NCI-H1436 (cell line): ENCODE results near the gene GRIFIN.
A peak's percentile ranks its signal among the peaks of the same experiment; 100 is the strongest.
"Not testable (repeated sequence)": the region's sequence is repeated elsewhere in the genome, so short reads cannot be mapped to it uniquely, and the experiment has no call there.

Source experiments
- DNase-seq: peaks from one replicate; lab custom pipeline; 2025; lab: John Stamatoyannopoulos, UW

GRIFIN gene

DNA sequence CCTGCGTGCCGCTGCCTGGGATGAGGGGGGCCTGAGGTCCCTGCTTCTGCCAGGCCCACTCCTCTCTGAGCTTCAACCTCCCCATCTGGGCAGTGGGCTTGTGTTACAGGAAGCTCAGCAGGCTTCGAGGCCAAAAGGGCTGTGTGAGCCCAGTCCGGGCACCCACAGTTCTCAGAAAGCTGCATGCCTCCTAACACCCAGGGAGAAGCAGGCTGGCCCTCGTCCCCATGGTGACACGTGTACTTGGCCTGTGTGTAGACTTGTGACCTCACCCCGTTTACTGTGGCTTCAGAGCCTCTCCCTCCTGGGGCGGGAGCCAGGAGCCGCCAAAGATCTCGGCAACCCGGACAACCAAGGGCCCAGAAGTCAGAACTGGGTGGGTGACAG is 2.2 kb upstream of the GRIFIN start:
- DNase-seq = no peak

DNA sequence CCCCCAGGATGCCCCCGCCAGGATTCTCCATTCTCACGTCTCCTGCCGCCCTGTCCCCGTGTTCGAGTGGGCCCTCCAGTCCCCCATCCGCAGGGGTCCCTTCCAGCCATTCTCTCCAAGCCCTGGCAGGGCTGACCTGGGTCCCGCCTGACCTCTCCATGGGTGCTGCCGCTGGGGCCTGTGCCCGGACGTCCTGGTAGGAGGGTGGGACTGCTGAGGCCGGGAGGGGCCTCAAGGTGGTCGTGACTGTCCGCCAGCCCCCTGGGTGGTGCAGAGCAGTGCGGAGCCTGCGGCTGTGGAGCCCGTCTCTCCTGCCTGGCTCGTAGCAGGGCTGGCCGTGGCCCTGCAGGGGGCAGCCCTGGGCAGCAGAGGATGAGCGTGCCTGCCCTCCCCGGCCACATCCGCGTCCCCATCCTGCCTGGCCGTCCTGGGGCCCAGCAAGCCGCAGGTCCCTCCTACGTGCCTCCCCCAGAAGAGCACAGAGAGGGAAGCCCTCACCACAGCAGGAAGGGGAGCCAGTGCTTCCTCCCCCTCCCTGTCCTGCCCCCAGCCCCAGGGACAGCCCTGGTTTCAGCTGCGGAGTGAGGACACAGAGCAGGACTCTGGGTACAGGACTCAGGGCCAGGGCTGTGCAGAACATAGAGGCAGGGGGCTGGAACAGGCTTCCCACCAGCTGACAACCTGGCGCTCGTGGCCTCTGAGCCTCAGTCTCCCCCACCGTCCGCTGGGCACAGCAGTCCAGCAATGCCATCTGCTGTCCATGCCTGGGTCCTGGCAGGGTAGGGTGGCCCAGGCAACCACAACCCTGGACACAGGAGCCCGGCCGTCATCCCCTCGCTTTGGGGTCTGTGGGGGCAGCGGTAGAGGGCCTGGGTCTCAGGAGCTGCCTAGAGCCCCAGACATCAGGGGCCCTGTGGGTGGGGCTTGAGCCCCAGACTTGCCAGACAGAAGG is 1.5 kb upstream of the GRIFIN start:
- DNase-seq = peak; percentile 21

- DNase-seq = no peak
These were observed 713 bp upstream of the GRIFIN start for GRCh38 chr7:2476776-2477446.

- no peak for DNase-seq
These were observed 551 bp downstream of the GRIFIN start for GRCh38 chr7:2475678-2476015.

DNA sequence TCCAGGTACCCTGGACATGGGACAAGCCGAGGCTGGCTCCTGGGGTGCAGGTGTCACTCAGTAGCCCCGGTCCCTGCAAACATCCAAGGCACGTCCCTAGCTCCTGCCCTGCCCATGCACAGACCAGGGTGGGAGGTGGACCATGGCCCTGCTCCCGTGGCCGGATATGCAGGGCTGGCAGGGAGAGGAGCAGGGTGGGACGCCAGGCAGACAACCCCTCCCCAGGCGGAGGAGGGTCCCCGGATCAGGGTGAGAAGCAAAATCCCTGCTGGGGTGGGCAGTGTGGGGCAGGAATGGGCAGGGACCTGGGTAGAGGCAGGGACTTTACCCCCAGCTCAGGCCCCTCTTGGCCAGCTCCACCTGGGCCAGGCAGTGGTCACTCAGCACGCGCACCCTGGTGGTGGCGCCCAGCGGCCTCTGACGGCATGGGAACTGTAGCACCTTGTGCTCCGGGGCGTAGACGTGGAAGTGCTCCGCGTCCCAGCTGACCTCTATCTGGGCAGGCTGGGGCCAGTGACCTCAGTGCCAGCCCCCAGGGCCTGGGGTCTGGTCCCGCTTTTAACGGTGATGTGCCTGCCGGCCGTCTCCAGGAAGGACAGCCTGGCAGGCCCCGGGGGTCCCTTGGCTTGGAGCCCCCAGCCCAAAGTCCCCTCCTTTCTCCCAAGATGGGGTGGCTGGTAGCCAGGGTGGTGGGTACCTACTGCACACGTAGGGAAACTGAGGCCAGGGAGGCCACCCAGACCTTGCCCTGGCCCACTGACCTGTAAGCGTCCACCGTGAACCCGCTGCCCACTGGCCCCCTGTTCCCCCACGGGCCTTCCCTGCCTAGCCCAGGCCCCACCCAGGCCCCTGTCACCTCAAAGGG is 1.2 kb downstream of the GRIFIN start:
- no peak for DNase-seq

- no peak for DNase-seq
These were observed 2.0 kb downstream of the GRIFIN start for GRCh38 chr7:2474224-2474623.

- no peak for DNase-seq
These were observed 2.6 kb downstream of the GRIFIN start for GRCh38 chr7:2473496-2474180.

DNA sequence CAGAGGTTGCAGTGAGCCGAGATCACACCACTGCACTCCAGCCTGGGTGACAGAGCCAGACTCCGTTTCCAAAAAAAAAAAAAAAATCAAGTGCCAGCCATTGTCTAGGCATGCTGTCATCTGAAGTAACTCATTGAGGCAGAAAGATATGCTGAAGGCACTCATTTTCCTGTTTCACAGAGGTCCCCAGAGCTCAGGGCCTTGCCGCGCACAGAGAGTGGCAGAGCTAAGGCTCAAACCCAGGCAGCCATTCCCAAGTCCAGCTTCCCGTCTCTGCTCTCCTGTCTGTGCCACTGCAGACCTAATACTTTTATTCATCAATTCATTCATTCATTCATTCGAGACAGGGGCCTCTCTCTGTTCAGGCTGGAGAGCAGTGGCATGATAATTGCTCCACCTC is 3.5 kb downstream of the GRIFIN start:
- DNase-seq = no peak

- DNase-seq = no peak
These were observed 4.8 kb downstream of the GRIFIN start for GRCh38 chr7:2471396-2471795.

DNA sequence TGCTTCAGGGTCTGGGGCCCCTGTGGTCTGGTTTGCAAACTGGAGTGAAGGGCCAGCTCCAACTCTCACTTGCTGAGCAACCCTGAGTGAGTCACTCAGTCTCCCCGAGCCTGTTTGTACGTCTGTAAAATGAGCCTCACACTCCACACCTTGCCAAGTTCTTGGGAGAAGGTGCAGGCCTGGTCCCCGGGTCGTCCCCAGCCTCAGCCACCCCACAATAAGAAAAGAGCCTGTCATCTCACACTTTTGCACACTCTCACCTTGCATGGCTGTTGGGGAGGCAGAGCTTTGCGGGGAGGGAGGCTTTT is 5.2 kb downstream of the GRIFIN start:
- DNase-seq = no peak

GRCh38 chr7:2470204-2471021 is 5.8 kb downstream of the GRIFIN start:
- no peak for DNase-seq

- not testable (repeated sequence) for DNase-seq
These were observed 6.6 kb downstream of the GRIFIN start for GRCh38 chr7:2469460-2470203.

DNA sequence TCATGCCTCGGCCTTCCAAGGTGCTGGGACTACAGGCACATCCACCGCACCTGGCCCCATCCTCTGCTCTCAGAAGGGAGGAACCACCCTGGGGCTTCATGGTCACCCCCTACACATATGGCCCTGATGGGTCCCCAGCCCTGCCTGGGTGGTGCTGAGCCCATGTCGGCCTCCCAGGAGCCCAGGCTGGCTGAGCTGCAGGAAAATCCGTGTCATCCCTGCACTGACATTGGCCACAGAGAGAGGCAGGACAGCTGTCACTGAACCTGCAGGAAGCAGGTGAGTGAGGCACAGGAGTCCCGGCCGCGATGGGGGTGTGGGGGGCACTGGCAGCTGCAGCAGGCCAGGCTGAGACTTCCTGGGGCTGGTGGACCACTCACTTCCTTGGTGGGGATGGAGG is 8.0 kb downstream of the GRIFIN start:
- no peak for DNase-seq

- no peak for DNase-seq
These were observed 9.5 kb downstream of the GRIFIN start for GRCh38 chr7:2466675-2467074.

- no peak for DNase-seq
These were observed 10.3 kb downstream of the GRIFIN start for GRCh38 chr7:2465928-2466327.

GRCh38 chr7:2462731-2463130 is 13.5 kb downstream of the GRIFIN start:
- no peak for DNase-seq

DNA sequence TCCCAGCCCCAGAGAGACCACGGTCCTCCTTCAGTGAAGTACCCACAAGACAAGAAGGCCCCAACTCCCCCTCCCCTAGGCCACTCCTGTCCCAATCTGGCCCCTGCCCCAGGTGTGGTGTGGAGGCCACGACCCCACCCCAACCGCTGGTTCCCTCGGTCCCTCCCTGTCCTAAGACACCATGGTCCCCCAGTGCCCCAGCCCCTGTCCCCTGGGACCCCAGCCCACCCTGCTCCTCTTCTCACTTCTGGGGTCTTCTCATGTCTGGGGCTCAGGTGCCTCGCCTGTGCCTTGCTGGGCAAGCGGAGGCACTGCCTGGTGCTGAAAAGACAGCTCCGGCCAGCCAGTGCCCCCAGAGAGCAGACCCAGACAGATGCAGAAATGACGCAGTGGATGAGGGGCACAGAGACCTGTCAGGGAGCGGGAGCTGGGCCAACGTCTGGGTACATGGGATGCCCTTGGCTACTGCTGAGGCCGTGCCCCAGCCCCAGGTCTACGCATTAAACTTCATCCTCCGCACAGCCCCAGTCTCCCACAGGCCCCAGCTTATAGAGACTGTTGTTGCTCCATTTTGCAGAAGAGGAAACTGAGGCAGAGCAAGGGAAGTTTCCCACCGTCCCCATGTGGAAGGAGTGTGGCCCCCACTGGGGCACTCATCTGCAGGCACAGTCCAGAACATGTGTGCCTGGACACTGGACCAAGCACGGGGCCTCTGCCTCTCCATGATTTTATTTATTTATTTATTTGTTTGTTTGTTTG is 14.8 kb downstream of the GRIFIN start:
- no peak for DNase-seq

DNA sequence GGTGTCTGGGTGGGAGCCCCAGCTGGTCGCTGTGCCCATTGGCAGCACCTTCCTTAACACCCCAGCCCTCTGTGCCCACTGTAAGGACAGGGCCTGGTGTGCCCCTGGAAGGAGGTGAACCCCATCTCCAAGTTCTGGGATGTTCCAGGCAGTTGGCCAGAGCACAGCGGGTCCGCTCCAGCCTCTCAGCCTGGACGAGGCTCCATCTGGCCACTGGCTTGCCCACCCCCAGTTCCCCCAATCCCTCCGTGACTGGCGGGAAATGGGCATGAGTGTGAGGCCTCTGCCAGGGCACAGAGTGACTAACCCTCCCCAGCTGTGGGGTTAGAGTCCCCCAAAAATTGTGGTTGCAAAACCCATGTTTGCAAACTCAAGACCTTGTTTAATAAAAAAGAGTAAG is 15.6 kb downstream of the GRIFIN start:
- no peak for DNase-seq

DNA sequence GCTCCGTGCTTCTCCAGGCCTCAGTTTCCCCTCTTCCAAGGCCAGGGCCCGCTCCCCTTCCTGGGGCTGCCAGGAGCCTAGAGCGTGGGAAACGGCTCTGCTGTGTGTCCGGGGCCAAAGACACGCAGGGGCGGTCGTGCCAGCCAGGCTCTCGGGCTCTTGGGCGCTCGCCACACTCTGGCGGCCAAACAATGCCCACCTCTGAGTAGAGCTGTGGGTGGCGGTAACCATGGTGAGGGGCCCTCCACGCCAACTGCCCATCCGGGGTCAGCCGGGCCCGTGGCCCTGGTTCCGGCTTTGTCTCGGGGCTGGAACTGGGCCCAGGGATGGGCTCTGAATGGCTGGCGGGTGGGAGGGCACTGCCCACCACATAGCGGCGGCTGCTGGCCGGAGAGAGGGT is 16.0 kb downstream of the GRIFIN start:
- DNase-seq = no peak

- DNase-seq = no peak
These were observed 16.5 kb downstream of the GRIFIN start for GRCh38 chr7:2459674-2460073.
